GM15510 (cell line): Measurements from ENCODE around the gene SMARCA4.

Source experiments
- POLR2A ChIP-seq: IDR thresholded peaks from 3 replicates; pipeline ENCODE4 v1.6.1; 2011; ENCODE audit warnings: borderline replicate concordance; ENCODE audit not compliant: insufficient read length; ENCODE audit errors: extremely low read depth

Gene SMARCA4

GRCh38 chr19:11047866-11048265, 87.0 kb downstream of the SMARCA4 start:
- no peak for TF ChIP-seq POLR2A

- TF ChIP-seq POLR2A = no peak
Measured at GRCh38 chr19:11050323-11051114, 89.7 kb downstream of the SMARCA4 start.

- TF ChIP-seq POLR2A = no peak
Measured at GRCh38 chr19:11053817-11054195, 93.0 kb downstream of the SMARCA4 start.

- TF ChIP-seq POLR2A = no peak
Measured at GRCh38 chr19:11054200-11054599, 93.4 kb downstream of the SMARCA4 start.

- TF ChIP-seq POLR2A = no peak
Measured at GRCh38 chr19:11054628-11055027, 93.8 kb downstream of the SMARCA4 start.

GRCh38 chr19:11058246-11059030, 97.6 kb downstream of the SMARCA4 start:
- TF ChIP-seq POLR2A = no peak

- TF ChIP-seq POLR2A = no peak
Measured at GRCh38 chr19:11059511-11060358, 98.9 kb downstream of the SMARCA4 start.

GRCh38 chr19:11061952-11062351, 101.1 kb downstream of the SMARCA4 start:
- TF ChIP-seq POLR2A = no peak

- TF ChIP-seq POLR2A = no peak
Measured at GRCh38 chr19:11063434-11063833, 102.6 kb downstream of the SMARCA4 start.

- TF ChIP-seq POLR2A = no peak
Measured at GRCh38 chr19:11064831-11065303, 104.0 kb downstream of the SMARCA4 start.

- TF ChIP-seq POLR2A = no peak
Measured at GRCh38 chr19:11066326-11066725, 105.5 kb downstream of the SMARCA4 start.

GRCh38 chr19:11067356-11068113, 106.7 kb downstream of the SMARCA4 start:
- TF ChIP-seq POLR2A = no peak

GRCh38 chr19:11069561-11069960, 108.7 kb downstream of the SMARCA4 start:
- no peak for TF ChIP-seq POLR2A

GRCh38 chr19:11070123-11070522, 109.3 kb downstream of the SMARCA4 start:
- no peak for TF ChIP-seq POLR2A

GRCh38 chr19:11073568-11073967, 112.7 kb downstream of the SMARCA4 start:
- no peak for TF ChIP-seq POLR2A

- TF ChIP-seq POLR2A = no peak
Measured at GRCh38 chr19:11078893-11079292, 118.1 kb downstream of the SMARCA4 start.
